GM12892 (cell line): ENCODE data around the gene SLC6A4.

Source experiments
- POLR2AphosphoS5 ChIP-seq: IDR thresholded peaks from 2 replicates; pipeline ENCODE4 v1.6.1; 2011; ENCODE audit warnings: low read depth, low read length, control low read depth
- TAF1 ChIP-seq: IDR thresholded peaks from 2 replicates; pipeline ENCODE4 v1.6.1; 2011; ENCODE audit warnings: low read depth, mild to moderate bottlenecking, control low read depth, low read length, borderline replicate concordance

DNA sequence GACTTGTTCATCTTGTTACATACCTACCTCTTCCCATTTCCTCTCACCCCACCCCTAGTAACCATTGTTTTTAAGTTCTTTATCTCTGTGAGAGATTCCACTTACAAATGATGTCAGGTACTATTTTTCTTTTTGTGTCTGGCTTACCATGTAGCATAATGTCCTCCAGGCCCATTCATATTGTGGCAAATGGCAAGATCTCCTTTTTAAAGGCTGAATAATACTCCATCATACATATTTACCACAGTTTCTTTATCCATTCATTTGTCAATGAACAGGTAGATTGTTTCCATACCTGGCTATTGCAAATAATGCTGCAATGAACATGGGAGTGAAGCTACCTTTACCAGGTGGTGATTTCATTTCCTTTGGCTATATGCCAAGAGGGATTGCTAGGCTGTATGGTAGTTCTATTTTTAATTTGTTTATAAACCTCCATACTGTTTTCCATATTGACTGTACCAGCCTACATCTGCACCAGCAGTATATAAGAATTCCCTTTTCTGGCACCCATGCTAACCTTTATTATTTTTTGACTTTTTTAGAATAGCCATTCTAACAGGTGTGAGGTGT lies 65.0 kb downstream of the SLC6A4 start:
- TF ChIP-seq POLR2AphosphoS5 (no peak), TAF1 (no peak)
